Peyer's patch (tissue), 4 donors: ENCODE measurements around the gene NEAT1.

Experiments
- CTCF ChIP-seq, 6 experiments: fragments of 450-650 bp in 4 of 6; fragments of 200-600 bp in 2 of 6; sonication (generic) in 1 of 6; IDR thresholded peaks; one replicate each; pipeline ENCODE4 v1.5.1; 2017 to 2019; ENCODE audit warnings: antibody characterized with exemption in 6 of 6, mild to moderate bottlenecking in 3 of 6, moderate library complexity in 1 of 6
- POLR2A ChIP-seq, 2 donors: fragments of 450-650 bp; IDR thresholded peaks; one replicate each; pipeline ENCODE4 v1.5.1; 2017; ENCODE audit warnings: antibody characterized with exemption in 2 of 2, mild to moderate bottlenecking in 2 of 2, moderate library complexity in 2 of 2

DNA sequence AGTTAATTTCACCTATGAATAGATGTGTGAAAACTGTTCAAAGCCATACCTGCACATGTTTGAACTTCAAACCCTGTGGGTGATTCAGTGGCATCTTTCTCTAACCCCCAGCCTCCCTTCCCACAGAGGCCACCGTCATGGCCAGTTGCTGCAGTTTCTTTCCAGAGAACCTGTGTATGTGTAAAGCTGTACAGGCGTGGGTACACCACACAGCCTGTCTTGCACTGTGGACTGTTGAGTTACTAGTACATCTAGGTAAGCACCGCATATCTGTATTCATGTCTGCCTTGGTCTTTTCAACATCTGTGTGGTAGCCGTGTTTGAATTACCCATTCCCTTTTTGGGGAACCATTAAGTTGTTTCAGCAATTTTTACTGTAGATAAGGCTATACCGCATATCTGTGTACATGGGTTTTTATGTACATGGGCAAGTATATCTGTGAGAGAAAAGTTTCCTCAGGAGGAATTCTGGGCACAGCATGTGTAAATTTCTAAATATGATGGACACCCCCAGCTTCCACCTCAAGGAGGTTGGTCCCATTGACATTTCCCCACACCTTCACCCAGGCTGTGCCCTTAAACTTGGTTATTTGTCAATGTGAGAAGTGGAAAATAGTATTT, 13.9 kb downstream of the NEAT1 start:
- TF ChIP-seq CTCF (IDR thresholded peaks at IDR 0.05) (no peak), POLR2A (IDR thresholded peaks at IDR 0.05) (no peak)
